GM12892 (cell line): ENCODE data around the gene SIK3. TPM values are rescaled to one million over a fixed set of nuclear protein-coding genes. Genes with fewer than 3 reads are reported as not detected.
"Not testable (repeated sequence)": the region's sequence is repeated elsewhere in the genome, so short reads cannot be mapped to it uniquely, and the experiment has no call there.

ENCODE experiments used
- DNase-seq: peaks from one replicate; pipeline ENCODE4 v3.0.0; 2011; ENCODE audit not compliant: insufficient read length
- FAIRE-seq: peaks from 2 replicates; lab custom pipeline; 2011; peaks lifted over from hg19 to GRCh38; lab: Jason Lieb, UNC
- POLR2A ChIP-seq: IDR thresholded peaks from 2 replicates; pipeline ENCODE4 v1.6.1; 2011; ENCODE audit warnings: low read depth, low read length, control low read depth
- POLR2AphosphoS5 ChIP-seq: IDR thresholded peaks from 2 replicates; pipeline ENCODE4 v1.6.1; 2011; ENCODE audit warnings: low read depth, low read length, control low read depth
- TAF1 ChIP-seq: IDR thresholded peaks from 2 replicates; pipeline ENCODE4 v1.6.1; 2011; ENCODE audit warnings: low read depth, mild to moderate bottlenecking, control low read depth, low read length, borderline replicate concordance
- polyA plus RNA-seq: library from polyadenylated mRNA; unstranded; fragments of >200 nt; gene quantifications from one replicate; pipeline ENCODE4 v1.2.1, GENCODE V29; 2012; ENCODE audit warnings: missing spikeins, inconsistent platforms; ENCODE audit not compliant: missing spikeins

The SIK3 gene
- 17.6 TPM for polyA plus RNA-seq

DNA sequence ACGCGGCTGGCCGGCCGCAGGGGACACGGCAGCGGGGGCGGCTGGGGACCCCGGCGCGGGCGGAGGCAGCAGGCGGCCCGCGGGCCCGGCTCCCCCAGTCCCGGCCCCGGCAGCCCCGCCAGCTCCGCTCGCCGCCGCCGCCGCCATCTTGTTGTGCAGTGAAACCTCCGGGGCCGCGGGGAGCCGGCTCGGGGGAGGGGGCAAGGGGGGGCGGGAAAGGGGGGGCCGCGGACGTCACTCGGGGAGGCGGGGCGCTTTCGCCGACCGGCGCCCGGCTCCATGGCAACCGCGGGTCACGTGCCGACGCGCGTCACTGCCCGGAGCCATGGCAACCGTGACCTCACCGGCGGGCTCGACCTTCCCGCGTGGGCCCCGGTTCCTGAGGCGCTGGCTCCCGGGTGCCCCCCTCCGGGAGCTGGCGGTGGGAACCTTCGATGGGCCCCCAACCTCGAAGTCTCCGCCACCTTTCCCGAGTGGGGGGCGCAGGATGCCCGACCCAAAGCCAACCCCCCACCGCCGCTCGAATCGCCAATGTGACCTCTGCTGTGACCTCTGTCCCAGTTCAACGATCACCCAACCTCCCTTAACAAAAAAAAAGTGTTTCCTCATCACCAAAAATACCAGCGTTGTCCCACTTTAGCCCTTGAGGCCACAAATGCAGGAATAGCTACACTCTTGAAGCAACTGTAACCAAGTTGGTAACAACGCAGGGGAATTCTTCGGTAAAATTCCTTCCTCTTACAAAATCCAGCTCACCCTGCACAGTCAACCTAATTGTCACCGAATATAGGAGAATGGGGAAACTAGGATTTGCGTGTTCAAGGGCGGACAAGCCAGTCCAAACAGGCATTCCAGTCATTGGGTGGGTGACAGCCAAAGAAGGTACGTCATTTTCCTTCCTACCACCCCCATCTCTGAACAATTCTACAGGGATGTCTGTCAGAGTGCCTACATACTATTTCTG, at the start of gene SIK3:
Gene SIK3 (minus strand): TSS at position 160 of the 964 bp plus-strand sequence. CDS start 13 bp downstream, at position 147.
- FAIRE-seq (peak; percentile 96), DNase-seq (peak; percentile 93)

DNA sequence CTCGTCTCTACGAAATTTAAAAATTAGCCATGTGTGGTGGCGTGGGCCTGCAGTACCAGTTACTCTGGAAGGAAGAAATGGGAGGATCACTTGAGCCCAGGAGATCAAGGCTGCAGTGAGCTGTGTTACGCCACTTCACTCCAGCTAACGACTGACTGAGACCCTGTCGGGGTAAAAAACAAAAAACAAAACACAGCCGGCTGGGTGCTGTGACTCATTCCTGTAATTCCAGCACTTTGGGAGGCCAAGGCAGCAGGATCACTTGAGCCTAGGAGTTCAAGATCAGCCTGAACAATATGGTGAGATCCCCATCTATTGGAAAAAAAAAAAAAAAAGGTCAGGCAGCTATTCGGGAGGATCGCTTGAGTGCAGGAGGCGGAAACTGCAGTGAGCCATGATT, 48.3 kb upstream of the SIK3 start:
- no peak for DNase-seq
- TF ChIP-seq TAF1 (no peak), POLR2AphosphoS5 (no peak), POLR2A (no peak)
- FAIRE-seq: no peak

More for the DNA sequence above, at the start of gene SIK3:
- TF ChIP-seq POLR2A (peak; percentile 78; the same call in 1 of the 2 replicates), TAF1 (peak; percentile 26; the same call in 1 of the 2 replicates), POLR2AphosphoS5 (no peak)

- TF ChIP-seq POLR2AphosphoS5 (no peak), POLR2A (no peak), TAF1 (no peak)
- no peak for FAIRE-seq
- DNase-seq: no peak
Observed at GRCh38 chr11:117145393-117145761, 47.1 kb upstream of the SIK3 start.

GRCh38 chr11:117144477-117145392, 46.5 kb upstream of the SIK3 start:
- FAIRE-seq (peak; percentile 93), DNase-seq (peak; percentile 58)
- no peak for TF ChIP-seq POLR2A
- TF ChIP-seq POLR2AphosphoS5: no peak
- TF ChIP-seq TAF1: no peak

DNA sequence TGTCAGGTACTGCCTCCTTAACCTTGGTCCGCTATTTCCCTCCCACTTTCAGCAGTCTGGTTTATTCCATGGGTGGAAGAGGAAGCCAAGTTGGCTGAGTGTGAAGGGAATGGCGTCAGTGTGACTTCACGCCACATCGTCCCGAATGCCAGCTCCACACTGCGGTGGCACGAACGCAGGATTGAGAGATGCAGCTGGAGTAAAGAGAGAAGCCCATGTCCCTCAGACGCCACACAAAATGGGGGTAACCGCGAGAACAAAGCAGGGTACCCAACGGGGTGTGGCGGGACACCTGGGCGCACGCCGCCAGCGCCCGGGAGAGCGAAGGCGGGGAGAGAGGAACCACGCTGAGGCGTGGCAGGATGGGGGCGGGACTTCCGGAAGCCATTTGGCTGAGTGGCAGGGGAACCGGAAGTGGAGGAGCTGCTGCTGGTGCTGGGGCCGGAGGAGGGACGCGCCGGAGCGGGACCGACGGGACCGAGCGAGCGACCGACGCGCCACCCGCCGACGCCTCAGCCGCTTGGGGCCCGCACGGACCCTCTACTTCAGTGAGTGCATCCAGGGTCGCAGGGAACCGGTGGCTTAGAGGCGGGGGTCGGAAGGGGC, 45.7 kb upstream of the SIK3 start, which contains the start of gene PAFAH1B2:
Gene PAFAH1B2 (plus strand): TSS at position 417 of the 606 bp plus-strand sequence. CDS start 8,161 bp downstream, outside the sequence.
- peak; percentile 98 for DNase-seq
- TF ChIP-seq POLR2A (peak; percentile 85), POLR2AphosphoS5 (peak; percentile 78), TAF1 (peak; percentile 66; the same call in 1 of the 2 replicates)
- FAIRE-seq: peak; percentile 100

- DNase-seq: no peak
- no peak for FAIRE-seq
- no peak for TF ChIP-seq POLR2A
- TF ChIP-seq POLR2AphosphoS5: no peak
- TF ChIP-seq TAF1: no peak
Observed at GRCh38 chr11:117143390-117143789, 45.2 kb upstream of the SIK3 start.

- DNase-seq, FAIRE-seq: not testable (repeated sequence)
Observed at GRCh38 chr11:117137223-117138086, 39.2 kb upstream of the SIK3 start.

GRCh38 chr11:117134979-117135378, 36.8 kb upstream of the SIK3 start:
- not testable (repeated sequence) for DNase-seq, FAIRE-seq

DNA sequence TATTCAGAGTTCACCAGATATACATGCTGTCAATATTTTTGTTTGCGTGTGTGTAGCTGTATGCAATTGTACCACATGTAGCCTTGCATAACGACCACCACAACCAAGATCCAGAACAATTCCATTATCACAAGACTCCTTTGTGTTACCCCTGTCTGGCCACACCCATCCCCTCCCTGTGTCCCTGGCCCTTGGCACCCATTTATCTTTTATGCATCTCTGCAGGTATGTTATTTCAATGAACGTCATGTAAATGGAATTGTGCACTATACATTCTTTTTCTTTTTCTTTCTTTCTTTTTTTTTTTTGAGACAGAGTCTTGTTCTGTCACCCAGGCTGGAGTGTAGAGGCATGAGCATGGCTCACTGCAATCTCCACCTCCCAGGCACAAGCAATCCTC, 36.2 kb upstream of the SIK3 start:
- no peak for FAIRE-seq
- no peak for DNase-seq
- no peak for TF ChIP-seq POLR2A
- no peak for TF ChIP-seq POLR2AphosphoS5
- TF ChIP-seq TAF1: no peak

DNA sequence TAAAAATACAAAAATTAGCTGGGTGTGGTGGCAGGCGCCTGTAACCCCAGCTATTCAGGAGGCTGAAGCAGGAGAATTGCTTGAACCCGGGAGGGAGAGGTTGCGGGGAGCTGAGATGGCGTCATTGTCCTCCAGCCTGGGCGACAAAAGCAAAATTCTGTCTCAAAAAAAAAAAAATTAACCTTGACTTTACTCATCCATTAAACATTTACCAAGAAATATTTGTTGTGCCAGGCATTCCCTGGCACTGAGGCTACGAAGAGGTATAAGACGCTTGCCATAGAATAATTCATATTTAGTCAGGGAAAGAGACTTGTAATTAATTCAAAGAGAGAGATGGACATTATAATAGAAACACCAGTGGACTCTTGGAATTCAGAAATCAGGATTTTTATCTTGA, 32.7 kb upstream of the SIK3 start:
- DNase-seq (no peak), FAIRE-seq (no peak)
- no peak for TF ChIP-seq POLR2AphosphoS5

DNA sequence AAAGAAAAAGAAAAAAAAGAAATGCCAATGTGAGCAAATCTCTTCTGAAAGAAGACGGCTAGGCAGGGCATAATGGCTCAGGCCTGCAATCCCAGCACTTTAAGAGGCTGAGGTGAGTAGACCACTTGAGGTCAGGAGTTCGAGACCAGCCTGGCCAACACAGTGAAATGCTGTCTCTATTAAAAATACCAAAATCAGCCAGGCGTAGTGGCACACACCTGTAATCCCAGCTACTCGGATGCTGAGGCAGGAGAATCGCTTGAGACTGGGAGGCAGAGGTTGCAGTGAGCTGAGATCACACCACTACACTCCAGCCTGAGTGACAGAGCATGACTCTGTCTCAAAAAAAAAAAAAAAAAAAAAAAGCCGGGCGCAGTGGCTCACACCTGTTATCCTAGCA, 32.2 kb upstream of the SIK3 start:
- FAIRE-seq, DNase-seq: not testable (repeated sequence)
